Suprapubic skin (tissue), 3 donors: ENCODE data around the gene FRY.

ENCODE experiments used
- POLR2A ChIP-seq, 2 donors: fragments of 450-650 bp; IDR thresholded peaks; one replicate each; pipeline ENCODE4 v1.6.1; 2017; ENCODE audit warnings: antibody characterized with exemption in 2 of 2, mild to moderate bottlenecking in 2 of 2, moderate library complexity in 2 of 2
- TF ChIP-seq, protein P1 (sequence below), 2 donors: fragments of 200-600 bp in 1 of 2; fragments of 450-650 bp in 1 of 2; sonication (generic) in 1 of 2; IDR thresholded peaks; one replicate each; pipeline ENCODE4 v1.5.1; 2016 to 2019; ENCODE audit warnings: antibody characterized with exemption in 2 of 2, mild to moderate bottlenecking in 1 of 2, moderate library complexity in 1 of 2

DNA sequence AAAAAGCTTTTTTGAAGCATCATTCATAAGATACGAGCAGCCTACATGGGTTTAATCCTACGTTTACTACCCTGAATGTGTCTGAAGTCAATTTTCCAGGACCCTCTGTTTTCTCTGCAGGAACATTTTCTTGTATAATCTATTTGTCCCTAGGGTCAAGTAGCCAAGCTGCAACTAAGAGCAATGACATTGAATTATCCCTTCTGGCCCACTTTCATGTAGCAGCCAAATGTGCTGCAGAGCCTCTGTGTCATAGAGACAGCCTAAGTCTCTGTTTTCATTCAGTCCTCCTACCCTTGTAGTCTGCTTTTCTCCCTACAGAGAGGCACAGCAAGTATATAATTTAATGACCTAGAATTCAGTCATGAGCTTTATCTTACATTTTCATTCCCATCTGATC, 201.5 kb downstream of the FRY start:
- TF ChIP-seq, protein P1, sequence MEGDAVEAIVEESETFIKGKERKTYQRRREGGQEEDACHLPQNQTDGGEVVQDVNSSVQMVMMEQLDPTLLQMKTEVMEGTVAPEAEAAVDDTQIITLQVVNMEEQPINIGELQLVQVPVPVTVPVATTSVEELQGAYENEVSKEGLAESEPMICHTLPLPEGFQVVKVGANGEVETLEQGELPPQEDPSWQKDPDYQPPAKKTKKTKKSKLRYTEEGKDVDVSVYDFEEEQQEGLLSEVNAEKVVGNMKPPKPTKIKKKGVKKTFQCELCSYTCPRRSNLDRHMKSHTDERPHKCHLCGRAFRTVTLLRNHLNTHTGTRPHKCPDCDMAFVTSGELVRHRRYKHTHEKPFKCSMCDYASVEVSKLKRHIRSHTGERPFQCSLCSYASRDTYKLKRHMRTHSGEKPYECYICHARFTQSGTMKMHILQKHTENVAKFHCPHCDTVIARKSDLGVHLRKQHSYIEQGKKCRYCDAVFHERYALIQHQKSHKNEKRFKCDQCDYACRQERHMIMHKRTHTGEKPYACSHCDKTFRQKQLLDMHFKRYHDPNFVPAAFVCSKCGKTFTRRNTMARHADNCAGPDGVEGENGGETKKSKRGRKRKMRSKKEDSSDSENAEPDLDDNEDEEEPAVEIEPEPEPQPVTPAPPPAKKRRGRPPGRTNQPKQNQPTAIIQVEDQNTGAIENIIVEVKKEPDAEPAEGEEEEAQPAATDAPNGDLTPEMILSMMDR (IDR thresholded peaks at IDR 0.05) = no peak
- TF ChIP-seq POLR2A (IDR thresholded peaks at IDR 0.05) = no peak
